ENCODE measurements around the gene DYNLT2B. TPM values are rescaled to one million over a fixed set of nuclear protein-coding genes. Genes with fewer than 3 reads are reported as not detected.

The DYNLT2B gene
- total RNA-seq, 1 experiment from 2014 or later, result 41.4 TPM

DNA sequence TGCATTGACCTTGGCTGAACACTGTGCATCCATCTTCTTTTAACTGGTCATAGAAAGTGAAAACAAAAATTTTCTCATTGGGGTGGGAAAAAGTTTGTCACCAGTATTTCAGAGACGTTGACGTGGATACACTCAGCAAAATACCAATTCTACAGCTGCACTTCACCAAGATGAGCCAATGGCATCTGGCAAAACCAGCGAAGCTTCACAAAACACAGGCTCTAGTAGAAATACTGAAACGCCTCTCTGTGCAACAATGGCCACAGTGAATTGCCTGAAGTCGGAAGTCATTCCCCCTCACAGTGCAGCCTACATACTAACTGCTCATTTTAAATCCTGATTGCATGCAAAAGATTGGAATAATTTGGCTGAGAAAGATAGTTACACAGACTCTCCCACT is 47.5 kb downstream of the DYNLT2B start:
- ChIA-PET CTCF (no interaction called here), POLR2A (interaction anchor here (1.1 kb wide), 1 partner anchor 14 kb away, joined by 3 read pairs; no protein-coding TSS in a partner anchor)
- no peak for DNase-seq (ENCODE audit: low read depth, low spot score)
- Histone ChIP-seq H3K4me1 (ENCODE audit: control insufficient read depth, insufficient read depth, low read length) (no peaks in the 10 kb centered on the region), H3K27ac (ENCODE audit: low read length) (no peak overlapping the region), H3K36me3 (ENCODE audit: control insufficient read depth, insufficient read depth, low read length) (no peaks in the 10 kb centered on the region), H3K9me3 (ENCODE audit: control insufficient read depth, insufficient read depth, low read depth, low read length) (no peaks in the 10 kb centered on the region), H3K4me3 (ENCODE audit: low read depth in 2 of 2, low read length in 2 of 2) (no peak overlapping the region), H3K27me3 (ENCODE audit: control insufficient read depth, insufficient read depth, low read length) (no peaks in the 10 kb centered on the region)
- no peak for ATAC-seq
- BruUV-seq (replicated peaks), result no TSS peak
- in situ Hi-C loops (cut with HindIII; ENCODE audit: low pct_unique_long_range_greater_than_20kb, low sequenced_read_pairs) (no loop called here), intact Hi-C loops (cut with micrococcal nuclease; ENCODE audit: unreplicated experiment) (no loop called here)
- TF ChIP-seq POLR2AphosphoS5 (IDR thresholded peaks at IDR 0.05; ENCODE audit: low read depth, low read length) (no peak), SIN3A (IDR thresholded peaks at IDR 0.05; ENCODE audit: borderline replicate concordance, insufficient read depth, low read depth, low read length) (no peak), TCF7L2 (IDR thresholded peaks at IDR 0.05; ENCODE audit: low read depth, low read length) (no peak), REST (IDR thresholded peaks at IDR 0.05; ENCODE audit: insufficient read depth in 1 of 2, low read depth in 2 of 2, low read length in 1 of 2) (no peak)
- TF ChIP-seq, protein P1, sequence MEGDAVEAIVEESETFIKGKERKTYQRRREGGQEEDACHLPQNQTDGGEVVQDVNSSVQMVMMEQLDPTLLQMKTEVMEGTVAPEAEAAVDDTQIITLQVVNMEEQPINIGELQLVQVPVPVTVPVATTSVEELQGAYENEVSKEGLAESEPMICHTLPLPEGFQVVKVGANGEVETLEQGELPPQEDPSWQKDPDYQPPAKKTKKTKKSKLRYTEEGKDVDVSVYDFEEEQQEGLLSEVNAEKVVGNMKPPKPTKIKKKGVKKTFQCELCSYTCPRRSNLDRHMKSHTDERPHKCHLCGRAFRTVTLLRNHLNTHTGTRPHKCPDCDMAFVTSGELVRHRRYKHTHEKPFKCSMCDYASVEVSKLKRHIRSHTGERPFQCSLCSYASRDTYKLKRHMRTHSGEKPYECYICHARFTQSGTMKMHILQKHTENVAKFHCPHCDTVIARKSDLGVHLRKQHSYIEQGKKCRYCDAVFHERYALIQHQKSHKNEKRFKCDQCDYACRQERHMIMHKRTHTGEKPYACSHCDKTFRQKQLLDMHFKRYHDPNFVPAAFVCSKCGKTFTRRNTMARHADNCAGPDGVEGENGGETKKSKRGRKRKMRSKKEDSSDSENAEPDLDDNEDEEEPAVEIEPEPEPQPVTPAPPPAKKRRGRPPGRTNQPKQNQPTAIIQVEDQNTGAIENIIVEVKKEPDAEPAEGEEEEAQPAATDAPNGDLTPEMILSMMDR (IDR thresholded peaks at IDR 0.05), result no peak

- no peaks in the 10 kb centered on the region for H3K27me3 ChIP-seq (ENCODE audit: control insufficient read depth, insufficient read depth, low read length)
- BruUV-seq (replicated peaks), result no TSS peak
- intact Hi-C loops (cut with micrococcal nuclease; ENCODE audit: unreplicated experiment) (no loop called here), in situ Hi-C loops (cut with HindIII; ENCODE audit: low pct_unique_long_range_greater_than_20kb, low sequenced_read_pairs) (no loop called here)
- no peak for TF ChIP-seq TCF7L2 (IDR thresholded peaks at IDR 0.05; ENCODE audit: low read depth, low read length)
- TF ChIP-seq SIN3A (IDR thresholded peaks at IDR 0.05; ENCODE audit: borderline replicate concordance, insufficient read depth, low read depth, low read length), result no peak
- TF ChIP-seq POLR2AphosphoS5 (IDR thresholded peaks at IDR 0.05; ENCODE audit: low read depth, low read length), result no peak
- TF ChIP-seq REST (IDR thresholded peaks at IDR 0.05; ENCODE audit: insufficient read depth in 1 of 2, low read depth in 2 of 2, low read length in 1 of 2), result no peak
- TF ChIP-seq, protein P1 (IDR thresholded peaks at IDR 0.05), result no peak
- no peak overlapping the region for H3K27ac ChIP-seq (ENCODE audit: low read length)
- DNase-seq (ENCODE audit: low read depth, low spot score) (no peak), ATAC-seq (no peak)
- H3K4me1 ChIP-seq (ENCODE audit: control insufficient read depth, insufficient read depth, low read length), result no peaks in the 10 kb centered on the region
- no peaks in the 10 kb centered on the region for H3K9me3 ChIP-seq (ENCODE audit: control insufficient read depth, insufficient read depth, low read depth, low read length)
- POLR2A ChIA-PET, result interaction anchor here (0.7 kb wide), 1 partner anchor 30 kb away, joined by 5 read pairs; no protein-coding TSS in a partner anchor
- CTCF ChIA-PET, result interaction anchor here (0.7 kb wide), 2 partner anchors 81 to 244 kb away, joined by 3 to 5 read pairs; no protein-coding TSS in a partner anchor
- H3K36me3 ChIP-seq (ENCODE audit: control insufficient read depth, insufficient read depth, low read length), result no peaks in the 10 kb centered on the region
- no peak overlapping the region for H3K4me3 ChIP-seq (ENCODE audit: low read depth in 2 of 2, low read length in 2 of 2)
These were observed 49.5 kb downstream of the DYNLT2B start for GRCh38 chr3:196268284-196269163.
